Measurements from ENCODE around the gene NSUN3. TPM values are rescaled to one million over a fixed set of nuclear protein-coding genes. Genes with fewer than 3 reads are reported as not detected.

Gene NSUN3
- total and polyA plus RNA-seq, 2 of the 8 experiments (the other 6 are each of a cell fraction or from before 2014, with no cell fraction given): 2.1 to 5.1 TPM

- TF ChIP-seq EP300 (IDR thresholded peaks at IDR 0.05; ENCODE audit: borderline replicate concordance in 1 of 2, low read depth in 2 of 2, low read length in 2 of 2) (no peak), SIN3A (conservative IDR thresholded peaks at IDR 0.05 in 1 of 2, IDR thresholded peaks at IDR 0.05 in 1 of 2; ENCODE audit: low read depth in 1 of 2, low read length in 2 of 2) (no peak), BRCA1 (IDR thresholded peaks at IDR 0.05; ENCODE audit: low read depth, low read length) (no peak), POLR2A (IDR thresholded peaks at IDR 0.05; ENCODE audit: control extremely low read depth in 1 of 2, low read depth in 2 of 2, low read length in 2 of 2) (no peak), ASH2L (IDR thresholded peaks at IDR 0.05; ENCODE audit: low read length) (no peak), SP2 (IDR thresholded peaks at IDR 0.05; ENCODE audit: low read length) (no peak), E2F6 (IDR thresholded peaks at IDR 0.05) (no peak)
Measured at GRCh38 chr3:94036909-94037507, 25.9 kb upstream of the NSUN3 start (continued).
